K562 (cell line): ENCODE results near the gene SLC34A1. TPM values are rescaled to one million over a fixed set of nuclear protein-coding genes. Genes with fewer than 3 reads are reported as not detected.

Experiments used
- ADNP ChIP-seq: fragments of 200-800 bp; sonication (Bioruptor generic); IDR thresholded peaks from 2 replicates; pipeline ENCODE4 v1.6.1; 2016; ENCODE audit warnings: missing genetic modification characterization, missing compliant biosample characterization
- ARID2 ChIP-seq: fragments of 450-650 bp; IDR thresholded peaks from 2 replicates; pipeline ENCODE4 v1.6.1; 2017; ENCODE audit warnings: antibody characterized with exemption, mild to moderate bottlenecking
- BHLHE40 ChIP-seq: IDR thresholded peaks from 2 replicates; pipeline ENCODE4 v1.6.1; 2011; ENCODE audit warnings: low read length, improper control_type of control experiment
- GATAD2B ChIP-seq: fragments of 450-650 bp; IDR thresholded peaks from 2 replicates; pipeline ENCODE4 v1.6.1; 2017; ENCODE audit warnings: mild to moderate bottlenecking, borderline replicate concordance
- KLF6 ChIP-seq: fragments of 250-450 bp; sonication (Bioruptor Pico); IDR thresholded peaks from 2 replicates; pipeline ENCODE4 v1.4.0; 2020; ENCODE audit warnings: mild to moderate bottlenecking, moderate library complexity, borderline replicate concordance
- MAFG ChIP-seq: fragments of 450-650 bp; conservative IDR thresholded peaks from 2 replicates; pipeline ENCODE4 v1.6.1; 2016; ENCODE audit warnings: missing genetic modification characterization, missing compliant biosample characterization
- MYBL2 ChIP-seq, 2 experiments: fragments of 450-650 bp in 1 of 2; sonication (generic) in 1 of 2; formaldehyde crosslinking in 1 of 2; IDR thresholded peaks; 2 replicates each; pipeline versions ENCODE4 v1.6.1 to v1.8.1; 2017 to 2022; ENCODE audit warnings: borderline replicate concordance in 1 of 2, inconsistent platforms in 1 of 2, low read depth in 1 of 2, mild to moderate bottlenecking in 1 of 2, missing genetic modification reagents in 1 of 2, moderate library complexity in 1 of 2
- NCOA4 ChIP-seq: fragments of 450-650 bp; IDR thresholded peaks from 2 replicates; pipeline ENCODE4 v1.6.1; 2018; ENCODE audit warnings: mild to moderate bottlenecking; ENCODE audit not compliant: partially characterized antibody
- NFXL1 ChIP-seq: fragments of 450-650 bp; formaldehyde crosslinking; IDR thresholded peaks from 2 replicates; pipeline ENCODE4 v1.4.0; 2021; ENCODE audit warnings: mild to moderate bottlenecking
- NR4A1 ChIP-seq, 2 experiments: fragments of 250-450 bp in 1 of 2; fragments of 450-650 bp in 1 of 2; sonication (Bioruptor Pico) in 1 of 2; IDR thresholded peaks; 2 replicates each; pipeline versions ENCODE4 v1.4.0 to v1.6.1; 2016 to 2020; ENCODE audit warnings: mild to moderate bottlenecking in 2 of 2, missing compliant biosample characterization in 1 of 2, missing genetic modification characterization in 1 of 2, moderate library complexity in 1 of 2
- POLR2A ChIP-seq: fragments of 450-650 bp; conservative IDR thresholded peaks from 2 replicates; pipeline ENCODE4 v1.6.1; 2016
- POLR3G ChIP-seq: IDR thresholded peaks from 2 replicates; pipeline ENCODE4 v1.6.1; 2011; ENCODE audit not compliant: insufficient read length, insufficient replicate concordance; ENCODE audit errors: extremely low read depth
- SAP30 ChIP-seq: fragments of 200-600 bp; sonication (generic); IDR thresholded peaks from 2 replicates; pipeline ENCODE4 v1.6.1; 2012; ENCODE audit warnings: borderline replicate concordance, low read depth, mild to moderate bottlenecking, moderate library complexity, low read length, control low read depth, inconsistent platforms; ENCODE audit not compliant: insufficient read depth, poor library complexity, severe bottlenecking
- SIN3B ChIP-seq: fragments of 450-650 bp; IDR thresholded peaks from 2 replicates; pipeline ENCODE4 v1.6.1; 2017; ENCODE audit warnings: low read depth, mild to moderate bottlenecking, moderate library complexity
- SMARCB1 ChIP-seq: IDR thresholded peaks from 2 replicates; pipeline ENCODE4 v1.6.1; 2011; ENCODE audit warnings: improper control_type of control experiment, low read depth; ENCODE audit not compliant: insufficient read length
- SP1 ChIP-seq: sonication (generic); formaldehyde crosslinking; IDR thresholded peaks from 2 replicates; pipeline ENCODE4 v1.8.1; 2022; ENCODE audit warnings: mild to moderate bottlenecking, missing genetic modification reagents
- TRIM25 ChIP-seq: fragments of 450-650 bp; IDR thresholded peaks from 2 replicates; pipeline ENCODE4 v1.7.0; 2016; ENCODE audit warnings: borderline replicate concordance
- ZFP91 ChIP-seq: sonication (generic); formaldehyde crosslinking; IDR thresholded peaks from 2 replicates; pipeline ENCODE4 v1.8.0; 2022; ENCODE audit warnings: mild to moderate bottlenecking, missing genetic modification reagents
- ZNF121 ChIP-seq: sonication (generic); formaldehyde crosslinking; conservative IDR thresholded peaks from 2 replicates; pipeline ENCODE4 v1.8.0; 2022; ENCODE audit warnings: missing genetic modification reagents
- ZNF174 ChIP-seq: fragments of 250-450 bp; sonication (Bioruptor Pico); IDR thresholded peaks from 2 replicates; pipeline ENCODE4 v1.4.0; 2020; ENCODE audit warnings: mild to moderate bottlenecking
- ZNF431 ChIP-seq: sonication (generic); formaldehyde crosslinking; IDR thresholded peaks from 2 replicates; pipeline ENCODE4 v1.8.0; 2022; ENCODE audit warnings: mild to moderate bottlenecking, missing genetic modification reagents
- ZNF696 ChIP-seq: fragments of 250-450 bp; sonication (Bioruptor Pico); conservative IDR thresholded peaks from 2 replicates; pipeline ENCODE4 v1.4.0; 2020; ENCODE audit warnings: mild to moderate bottlenecking, moderate library complexity
- polyA plus RNA-seq, 8 experiments: library from polyadenylated mRNA; depleted of rRNA in 4 of 8; stranded (reverse) in 5 of 8; unstranded in 3 of 8; fragments of >200 nt; fragmentation: Nextera tagmentation in 2 of 8; fragmentation: Illumina TruSeq in 1 of 8; extraction: Ambion mirVana in 2 of 8; extraction: Trizol in 1 of 8; gene quantifications; 2 replicates each; pipeline versions ENCODE4 v1.2.1 to v1.2.3, GENCODE V29; 2011 to 2014; ENCODE audit warnings: inconsistent platforms in 1 of 8, missing spikeins in 1 of 8
- total RNA-seq, 7 experiments: library from RNA; depleted of rRNA in 6 of 7; stranded (reverse); fragments of >200 nt in 6 of 7; fragmentation: Illumina TruSeq in 2 of 7; extraction: Trizol in 2 of 7; gene quantifications; 2 replicates each; pipeline versions ENCODE4 v1.2.1 to v1.2.3, GENCODE V29; 2011 to 2021; ENCODE audit warnings: low replicate concordance in 1 of 7

Gene SLC34A1
- total and polyA plus RNA-seq, 9 of the 15 experiments (the other 6 are each of a cell fraction or from before 2014, with no cell fraction given), result not detected

GRCh38 chr5:177446200-177447065 is 62.2 kb downstream of the SLC34A1 start, which contains the start of gene PRR7 (continued):
- TF ChIP-seq TRIM25, result no peak
- no peak for TF ChIP-seq ADNP
- TF ChIP-seq MAFG (tag), result no peak
- TF ChIP-seq ZFP91 (CRISPR knock-in tag), result no peak; the same call in 1 of the 2 replicates
- TF ChIP-seq NR4A1 (CRISPR knock-in tag; IDR thresholded peaks at IDR 0.05), result no peak; the same call in 1 of the 2 replicates
- 0 out of 2 replicates have a peak, but pooled peaks have one; percentile 61 for TF ChIP-seq NR4A1 (tag; IDR thresholded peaks at IDR 0.05)
- no peak for TF ChIP-seq SAP30
- TF ChIP-seq SIN3B, result no peak
- no peak for TF ChIP-seq BHLHE40
- no peak for TF ChIP-seq ZNF174
- TF ChIP-seq ZNF696, result no peak
- no peak for TF ChIP-seq ARID2
- peak; percentile 74 for TF ChIP-seq POLR2A
- TF ChIP-seq NCOA4, result no peak
- 0 out of 2 replicates have a peak, but pooled peaks have one; percentile 47 for TF ChIP-seq ZNF431 (CRISPR knock-in tag)
- TF ChIP-seq SP1 (CRISPR knock-in tag), result peak; percentile 77
- no peak for TF ChIP-seq SMARCB1
- no peak for TF ChIP-seq MYBL2 (IDR thresholded peaks at IDR 0.05; ENCODE audit: low read depth)
- TF ChIP-seq MYBL2 (CRISPR knock-in tag; IDR thresholded peaks at IDR 0.05; ENCODE audit: borderline replicate concordance), result no peak
- TF ChIP-seq KLF6 (CRISPR knock-in tag), result no peak
- TF ChIP-seq NFXL1, result 0 out of 2 replicates have a peak, but pooled peaks have one; percentile 16
- TF ChIP-seq POLR3G, result no peak
- no peak for TF ChIP-seq ZNF121 (CRISPR knock-in tag)
- peak; percentile 79; the same call in 1 of the 2 replicates for TF ChIP-seq GATAD2B
